ENCODE measurements around the gene FBXW4.

The FBXW4 gene

GRCh38 chr10:101578803-101579515 is 116.0 kb downstream of the FBXW4 start:
- DNase-seq = no peak

GRCh38 chr10:101578192-101578591 is 116.8 kb downstream of the FBXW4 start:
- DNase-seq = no peak

- DNase-seq = no peak
These were observed 117.7 kb downstream of the FBXW4 start for GRCh38 chr10:101577121-101577871.

GRCh38 chr10:101576211-101576863 is 118.6 kb downstream of the FBXW4 start:
- no peak for DNase-seq

GRCh38 chr10:101575580-101576210 is 119.3 kb downstream of the FBXW4 start:
- DNase-seq = no peak

GRCh38 chr10:101575091-101575490 is 119.9 kb downstream of the FBXW4 start:
- no peak for DNase-seq

- no peak for DNase-seq
These were observed 120.9 kb downstream of the FBXW4 start for GRCh38 chr10:101573885-101574753.

GRCh38 chr10:101572785-101573184 is 122.2 kb downstream of the FBXW4 start:
- no peak for DNase-seq

- DNase-seq = no peak
These were observed 122.8 kb downstream of the FBXW4 start for GRCh38 chr10:101572126-101572525.

- DNase-seq = no peak
These were observed 123.6 kb downstream of the FBXW4 start for GRCh38 chr10:101571271-101571925.

GRCh38 chr10:101570428-101571270 is 124.3 kb downstream of the FBXW4 start:
- no peak for DNase-seq

- DNase-seq = peak; percentile 77
These were observed 125.1 kb downstream of the FBXW4 start for GRCh38 chr10:101569622-101570427.

- no peak for DNase-seq
These were observed 125.7 kb downstream of the FBXW4 start for GRCh38 chr10:101569323-101569621.

GRCh38 chr10:101568054-101568745 is 126.8 kb downstream of the FBXW4 start:
- no peak for DNase-seq

GRCh38 chr10:101567165-101568006 is 127.6 kb downstream of the FBXW4 start:
- no peak for DNase-seq

GRCh38 chr10:101566333-101567164 is 128.4 kb downstream of the FBXW4 start:
- DNase-seq = no peak

GRCh38 chr10:101565936-101566332 is 129.0 kb downstream of the FBXW4 start:
- no peak for DNase-seq

Measured in T-helper 9 cell (primary cell).